ENCODE data around the gene DIPK1A.

DNA sequence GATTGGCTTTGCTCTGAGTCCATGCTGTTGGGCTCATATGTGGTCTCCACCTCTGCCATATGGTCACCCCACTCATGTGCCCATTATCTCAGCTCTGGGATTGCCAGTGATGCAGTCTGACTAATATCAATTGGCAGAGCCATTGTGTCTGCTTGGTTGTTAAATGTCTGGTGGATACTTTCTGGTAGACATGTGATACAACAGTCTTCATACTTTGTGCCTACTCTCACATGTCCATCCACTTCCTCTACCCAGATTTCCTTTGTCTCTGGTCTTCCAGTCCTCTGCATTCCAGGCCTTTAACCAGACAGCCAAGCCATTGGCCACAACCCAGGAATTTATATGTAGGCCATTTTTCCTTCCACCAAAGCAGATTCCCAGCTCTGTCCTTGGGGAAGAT, 30.8 kb upstream of the DIPK1A start:
- TF ChIP-seq, protein P1, sequence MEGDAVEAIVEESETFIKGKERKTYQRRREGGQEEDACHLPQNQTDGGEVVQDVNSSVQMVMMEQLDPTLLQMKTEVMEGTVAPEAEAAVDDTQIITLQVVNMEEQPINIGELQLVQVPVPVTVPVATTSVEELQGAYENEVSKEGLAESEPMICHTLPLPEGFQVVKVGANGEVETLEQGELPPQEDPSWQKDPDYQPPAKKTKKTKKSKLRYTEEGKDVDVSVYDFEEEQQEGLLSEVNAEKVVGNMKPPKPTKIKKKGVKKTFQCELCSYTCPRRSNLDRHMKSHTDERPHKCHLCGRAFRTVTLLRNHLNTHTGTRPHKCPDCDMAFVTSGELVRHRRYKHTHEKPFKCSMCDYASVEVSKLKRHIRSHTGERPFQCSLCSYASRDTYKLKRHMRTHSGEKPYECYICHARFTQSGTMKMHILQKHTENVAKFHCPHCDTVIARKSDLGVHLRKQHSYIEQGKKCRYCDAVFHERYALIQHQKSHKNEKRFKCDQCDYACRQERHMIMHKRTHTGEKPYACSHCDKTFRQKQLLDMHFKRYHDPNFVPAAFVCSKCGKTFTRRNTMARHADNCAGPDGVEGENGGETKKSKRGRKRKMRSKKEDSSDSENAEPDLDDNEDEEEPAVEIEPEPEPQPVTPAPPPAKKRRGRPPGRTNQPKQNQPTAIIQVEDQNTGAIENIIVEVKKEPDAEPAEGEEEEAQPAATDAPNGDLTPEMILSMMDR (IDR thresholded peaks at IDR 0.05) = no peak
- no peak for TF ChIP-seq POLR2A (IDR thresholded peaks at IDR 0.05)
